A673 (cell line): ENCODE results near the gene THOP1. TPM values are rescaled to one million over a fixed set of nuclear protein-coding genes. Genes with fewer than 3 reads are reported as not detected.

Source experiments
- BruUV-seq: library from RNA; stranded (reverse); fragments of 400-500 nt; replicated peaks from 2 replicates; lab custom pipeline; 2021; lab: Mats Ljungman, UMichigan
- CTCF ChIA-PET: fragments of 300-600 bp; sonication (Branson Sonifier 250); formaldehyde crosslinking; loops from one replicate; lab custom pipeline; 2022; ENCODE audit warnings: antibody characterized with exemption; lab: Charles Lee
- POLR2A ChIA-PET: fragments of 300-600 bp; sonication (Branson Sonifier 250); formaldehyde crosslinking; loops from one replicate; lab custom pipeline; 2022; ENCODE audit warnings: antibody characterized with exemption; ENCODE audit not compliant: low non-redundant PET; lab: Charles Lee
- DNase-seq: peaks from one replicate; pipeline ENCODE4 v3.0.0-alpha.2; 2015; ENCODE audit warnings: low spot score
- H3K27ac ChIP-seq: fragments of 200-600 bp; sonication (generic); 2 replicates; pipeline ENCODE4 v1.5.1; 2016; ENCODE audit warnings: mixed run types, low read depth, mild to moderate bottlenecking, mixed read lengths, antibody characterized with exemption, low read length; ENCODE audit not compliant: poor library complexity, severe bottlenecking
- H3K27me3 ChIP-seq: fragments of 200-600 bp; sonication (generic); replicated peaks from 2 replicates; pipeline ENCODE4 v1.6.1; 2017; ENCODE audit warnings: mixed run types, low read depth, mild to moderate bottlenecking, mixed read lengths, antibody characterized with exemption, low read length; ENCODE audit not compliant: insufficient read depth, poor library complexity
- H3K36me3 ChIP-seq: fragments of 200-600 bp; sonication (generic); 2 replicates; pipeline ENCODE4 v1.6.1; 2016; ENCODE audit warnings: mixed run types, mild to moderate bottlenecking, mixed read lengths, antibody characterized with exemption, low read length; ENCODE audit not compliant: insufficient read depth, poor library complexity, severe bottlenecking
- H3K4me1 ChIP-seq: fragments of 200-600 bp; sonication (generic); 2 replicates; pipeline ENCODE4 v1.6.1; 2017; ENCODE audit warnings: mixed run types, mild to moderate bottlenecking, mixed read lengths, antibody characterized with exemption, low read length; ENCODE audit not compliant: insufficient read depth, poor library complexity, severe bottlenecking
- H3K4me3 ChIP-seq: fragments of 200-600 bp; sonication (generic); 2 replicates; pipeline ENCODE4 v1.5.1; 2016; ENCODE audit warnings: low read depth, mixed run types, mild to moderate bottlenecking, mixed read lengths, low read length; ENCODE audit not compliant: poor library complexity, severe bottlenecking
- H3K9me3 ChIP-seq: fragments of 200-600 bp; sonication (generic); 2 replicates; pipeline ENCODE4 v1.6.1; 2016; ENCODE audit warnings: mixed run types, low read depth, mild to moderate bottlenecking, mixed read lengths, antibody characterized with exemption, low read length; ENCODE audit not compliant: poor library complexity, severe bottlenecking
- EZH2 ChIP-seq: fragments of 200-600 bp; sonication (generic); IDR thresholded peaks from 2 replicates; pipeline ENCODE4 v1.6.1; 2017; ENCODE audit warnings: borderline replicate concordance, low read depth, mild to moderate bottlenecking, mixed read lengths, antibody characterized with exemption, low read length; ENCODE audit not compliant: poor library complexity, severe bottlenecking
- intact Hi-C: fragments of 100-400 bp; cut with micrococcal nuclease; formaldehyde crosslinking; loops from one replicate; pipeline ENCODE4 v1.10.0; 2022; ENCODE audit not compliant: unreplicated experiment
- total RNA-seq: library from RNA; stranded (reverse); gene quantifications from 2 replicates; pipeline ENCODE4 v1.2.3, GENCODE V29; 2021
- TF ChIP-seq, protein P1 (sequence below): fragments of 300-800, 200-600 bp; sonication (generic); conservative IDR thresholded peaks from 2 replicates; pipeline ENCODE4 v1.5.1; 2017; ENCODE audit warnings: low read depth, mild to moderate bottlenecking, antibody characterized with exemption, low read length, moderate library complexity, mixed read lengths

THOP1 gene
- total RNA-seq, 1 experiment from 2014 or later, result 186 TPM

DNA sequence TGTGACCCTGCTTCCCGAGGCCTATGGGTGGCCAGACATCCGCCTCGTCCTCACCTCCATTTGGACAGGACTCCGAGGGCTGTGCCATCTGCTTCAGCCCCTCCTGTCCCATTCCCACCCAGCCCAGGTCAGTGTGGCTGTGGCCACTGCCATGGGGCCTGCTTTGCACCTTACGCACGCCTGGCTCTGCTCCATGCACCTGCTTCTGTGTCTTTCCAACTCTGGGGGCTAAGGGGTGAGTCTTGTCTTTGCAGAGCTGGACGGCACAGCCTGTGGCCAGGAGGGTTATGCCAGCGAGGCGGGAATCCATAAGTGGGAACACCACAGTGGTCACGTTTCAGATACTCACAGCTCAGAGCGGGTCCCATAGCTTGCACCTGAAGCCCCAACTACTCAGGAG lies 29.1 kb downstream of the THOP1 start:
- TF ChIP-seq EZH2, result no peak
- TF ChIP-seq, protein P1, sequence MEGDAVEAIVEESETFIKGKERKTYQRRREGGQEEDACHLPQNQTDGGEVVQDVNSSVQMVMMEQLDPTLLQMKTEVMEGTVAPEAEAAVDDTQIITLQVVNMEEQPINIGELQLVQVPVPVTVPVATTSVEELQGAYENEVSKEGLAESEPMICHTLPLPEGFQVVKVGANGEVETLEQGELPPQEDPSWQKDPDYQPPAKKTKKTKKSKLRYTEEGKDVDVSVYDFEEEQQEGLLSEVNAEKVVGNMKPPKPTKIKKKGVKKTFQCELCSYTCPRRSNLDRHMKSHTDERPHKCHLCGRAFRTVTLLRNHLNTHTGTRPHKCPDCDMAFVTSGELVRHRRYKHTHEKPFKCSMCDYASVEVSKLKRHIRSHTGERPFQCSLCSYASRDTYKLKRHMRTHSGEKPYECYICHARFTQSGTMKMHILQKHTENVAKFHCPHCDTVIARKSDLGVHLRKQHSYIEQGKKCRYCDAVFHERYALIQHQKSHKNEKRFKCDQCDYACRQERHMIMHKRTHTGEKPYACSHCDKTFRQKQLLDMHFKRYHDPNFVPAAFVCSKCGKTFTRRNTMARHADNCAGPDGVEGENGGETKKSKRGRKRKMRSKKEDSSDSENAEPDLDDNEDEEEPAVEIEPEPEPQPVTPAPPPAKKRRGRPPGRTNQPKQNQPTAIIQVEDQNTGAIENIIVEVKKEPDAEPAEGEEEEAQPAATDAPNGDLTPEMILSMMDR, result no peak
- no peak overlapping the region for H3K4me3 ChIP-seq
- no peak overlapping the region for H3K27ac ChIP-seq
- no peaks in the 10 kb centered on the region for H3K4me1 ChIP-seq
- ChIA-PET POLR2A (no interaction called here), CTCF (no interaction called here)
- no TSS peak for BruUV-seq
- H3K36me3 ChIP-seq, result peaks cover 18% of the 10 kb centered on the region
- DNase-seq, result no peak
- no peaks in the 10 kb centered on the region for H3K27me3 ChIP-seq
- H3K9me3 ChIP-seq, result no peaks in the 10 kb centered on the region
- intact Hi-C loops, result no loop called here

DNA sequence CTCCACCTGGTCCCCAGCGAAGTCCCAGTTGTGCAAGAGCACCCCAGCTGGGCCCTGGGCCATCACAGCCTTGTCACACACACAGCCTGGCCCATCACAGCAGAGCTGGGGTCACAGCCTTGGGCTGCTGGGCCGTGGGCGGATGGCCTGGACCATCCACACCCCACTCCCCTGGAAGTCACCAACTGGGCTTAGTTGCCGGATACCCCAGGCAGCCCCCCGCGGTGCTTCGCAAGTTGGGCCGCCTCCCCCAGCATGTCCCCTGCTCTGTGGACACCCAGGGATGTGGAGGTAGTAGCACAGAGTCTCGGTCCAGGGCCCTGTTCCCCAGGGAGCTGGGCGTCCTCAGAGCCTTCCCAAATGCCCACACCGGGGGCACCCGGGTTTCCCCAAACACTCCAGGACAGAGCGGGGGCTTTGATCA lies 29.9 kb downstream of the THOP1 start:
- BruUV-seq, result no TSS peak
- Histone ChIP-seq H3K4me3 (no peak overlapping the region), H3K4me1 (no peaks in the 10 kb centered on the region), H3K36me3 (peaks cover 13% of the 10 kb centered on the region), H3K9me3 (no peaks in the 10 kb centered on the region), H3K27me3 (no peaks in the 10 kb centered on the region), H3K27ac (no peak overlapping the region)
- no peak for DNase-seq
- CTCF ChIA-PET, result no interaction called here
- intact Hi-C loops, result no loop called here
- TF ChIP-seq EZH2, result no peak
- TF ChIP-seq, protein P1, result no peak
- POLR2A ChIA-PET, result no interaction called here

DNA sequence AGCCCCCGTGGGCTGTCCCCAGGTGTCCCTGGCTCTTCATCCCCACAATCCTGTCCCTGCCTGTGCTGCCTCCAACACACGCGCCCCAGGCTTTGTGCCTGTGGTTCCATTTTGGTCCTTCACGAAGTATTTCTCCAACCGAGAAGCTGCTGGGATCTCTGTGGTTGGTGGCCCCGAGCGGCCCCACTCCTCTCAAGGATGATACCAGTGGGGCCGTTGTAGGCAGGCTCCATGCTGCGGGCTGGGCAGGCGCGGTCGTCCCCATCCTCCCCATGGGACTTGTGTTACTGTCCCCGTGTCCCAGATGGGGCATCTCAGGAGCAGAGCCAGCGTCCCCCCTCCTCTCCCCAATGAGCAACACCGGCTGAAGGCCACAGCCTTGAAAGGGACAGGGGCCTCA lies 30.6 kb downstream of the THOP1 start:
- no peaks in the 10 kb centered on the region for H3K4me1 ChIP-seq

More for the DNA sequence above, 30.6 kb downstream of the THOP1 start:
- Histone ChIP-seq H3K36me3 (peaks cover 13% of the 10 kb centered on the region), H3K27me3 (no peaks in the 10 kb centered on the region), H3K27ac (no peak overlapping the region), H3K9me3 (no peaks in the 10 kb centered on the region), H3K4me3 (no peak overlapping the region)
- TF ChIP-seq EZH2, result no peak
- TF ChIP-seq, protein P1, result no peak
- BruUV-seq, result no TSS peak
- intact Hi-C loops, result no loop called here
- ChIA-PET POLR2A (no interaction called here), CTCF (no interaction called here)
- no peak for DNase-seq
